GM06990 (cell line): ENCODE data around the gene MICAL2.

Experiments
- DNase-seq: peaks from one replicate; pipeline ENCODE4 v3.0.0-alpha.2; 2011; ENCODE audit not compliant: insufficient read length; ENCODE audit errors: extremely low read depth
- H3K27me3 ChIP-seq: replicated peaks from 2 replicates; pipeline ENCODE4 v1.6.0; 2011; ENCODE audit warnings: low read length; ENCODE audit not compliant: control insufficient read depth, insufficient read depth
- H3K36me3 ChIP-seq: 2 replicates; pipeline ENCODE4 v1.5.1; 2011; ENCODE audit warnings: low read length; ENCODE audit not compliant: control insufficient read depth, insufficient read depth
- H3K4me3 ChIP-seq: replicated peaks from 2 replicates; pipeline ENCODE4 v1.5.1; 2011; ENCODE audit warnings: low read depth, mild to moderate bottlenecking, control low read depth, low read length
- TF ChIP-seq, protein P1 (sequence below): IDR thresholded peaks from 2 replicates; pipeline ENCODE4 v1.5.1; 2011; ENCODE audit warnings: low read length, control low read depth, mild to moderate bottlenecking, inconsistent platforms; ENCODE audit not compliant: insufficient read depth, poor library complexity, severe bottlenecking

Gene MICAL2

DNA sequence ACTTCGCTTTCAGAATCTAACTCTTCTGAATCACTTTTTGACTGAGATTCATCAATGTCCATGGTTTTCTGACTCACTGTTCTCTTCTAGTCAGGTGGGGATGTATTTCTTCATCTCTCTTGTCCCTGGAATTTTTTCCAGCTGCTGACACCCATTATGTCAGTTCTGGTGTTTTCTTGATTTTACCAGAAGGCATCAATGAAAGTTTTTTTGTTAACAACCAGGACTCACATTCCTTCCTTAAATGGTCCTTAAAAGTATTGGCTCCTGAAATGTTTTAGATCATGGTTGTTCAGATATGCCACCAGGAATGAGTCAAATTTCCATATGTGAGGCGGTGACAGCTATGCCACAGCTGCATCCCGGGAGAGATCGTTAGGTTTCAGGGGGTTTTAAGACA is 12.9 kb downstream of the MICAL2 start:
- no peak for DNase-seq
- TF ChIP-seq, protein P1, sequence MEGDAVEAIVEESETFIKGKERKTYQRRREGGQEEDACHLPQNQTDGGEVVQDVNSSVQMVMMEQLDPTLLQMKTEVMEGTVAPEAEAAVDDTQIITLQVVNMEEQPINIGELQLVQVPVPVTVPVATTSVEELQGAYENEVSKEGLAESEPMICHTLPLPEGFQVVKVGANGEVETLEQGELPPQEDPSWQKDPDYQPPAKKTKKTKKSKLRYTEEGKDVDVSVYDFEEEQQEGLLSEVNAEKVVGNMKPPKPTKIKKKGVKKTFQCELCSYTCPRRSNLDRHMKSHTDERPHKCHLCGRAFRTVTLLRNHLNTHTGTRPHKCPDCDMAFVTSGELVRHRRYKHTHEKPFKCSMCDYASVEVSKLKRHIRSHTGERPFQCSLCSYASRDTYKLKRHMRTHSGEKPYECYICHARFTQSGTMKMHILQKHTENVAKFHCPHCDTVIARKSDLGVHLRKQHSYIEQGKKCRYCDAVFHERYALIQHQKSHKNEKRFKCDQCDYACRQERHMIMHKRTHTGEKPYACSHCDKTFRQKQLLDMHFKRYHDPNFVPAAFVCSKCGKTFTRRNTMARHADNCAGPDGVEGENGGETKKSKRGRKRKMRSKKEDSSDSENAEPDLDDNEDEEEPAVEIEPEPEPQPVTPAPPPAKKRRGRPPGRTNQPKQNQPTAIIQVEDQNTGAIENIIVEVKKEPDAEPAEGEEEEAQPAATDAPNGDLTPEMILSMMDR: no peak
- H3K27me3 ChIP-seq: no peaks in the 10 kb centered on the region
- no peaks in the 10 kb centered on the region for H3K36me3 ChIP-seq
- no peak overlapping the region for H3K4me3 ChIP-seq

DNA sequence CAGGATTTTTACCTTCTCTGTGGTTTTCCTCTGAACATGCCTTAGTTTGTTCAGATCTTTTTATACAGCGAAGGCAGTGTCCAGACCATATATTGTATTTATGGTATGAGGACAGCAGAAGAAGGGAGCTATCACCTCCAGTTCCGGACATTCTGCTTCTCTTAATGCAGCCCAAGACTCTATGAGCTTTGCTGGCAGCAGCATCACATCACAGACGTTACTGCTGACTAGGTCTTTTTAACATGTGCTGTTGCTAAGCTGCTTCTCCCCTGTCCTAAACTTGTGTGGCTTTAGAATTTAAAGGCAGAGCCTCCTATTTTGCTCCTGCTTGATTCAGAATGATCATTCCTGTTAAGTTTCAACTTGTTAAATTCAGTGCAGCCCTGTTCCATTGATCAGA is 13.4 kb downstream of the MICAL2 start:
- TF ChIP-seq, protein P1: no peak
- H3K36me3 ChIP-seq: no peaks in the 10 kb centered on the region
- DNase-seq: no peak

DNA sequence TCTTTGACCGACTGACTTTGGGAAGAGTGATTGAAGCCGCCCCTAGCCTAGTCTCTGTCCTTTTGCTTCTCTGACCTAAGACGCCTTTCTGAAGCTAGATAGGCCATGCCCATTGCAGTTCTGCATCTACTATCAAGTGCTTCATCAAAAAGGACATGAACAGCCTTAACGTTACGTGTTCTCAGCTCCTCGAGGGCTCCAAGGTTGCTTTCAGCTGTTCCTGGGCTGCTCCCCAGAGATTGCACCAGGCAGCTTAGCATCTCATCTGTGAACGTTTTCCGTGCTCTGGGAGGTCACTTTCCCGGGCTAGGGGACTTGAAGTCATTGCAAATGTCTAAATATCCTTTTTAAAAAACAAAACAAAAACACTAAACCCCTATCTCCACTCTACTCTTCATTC is 13.9 kb downstream of the MICAL2 start:
- H3K27me3 ChIP-seq: no peaks in the 10 kb centered on the region
- TF ChIP-seq, protein P1: no peak
- DNase-seq: no peak
- no peak overlapping the region for H3K4me3 ChIP-seq
- H3K36me3 ChIP-seq: no peaks in the 10 kb centered on the region

More for the DNA sequence above, 13.4 kb downstream of the MICAL2 start:
- no peaks in the 10 kb centered on the region for H3K27me3 ChIP-seq
- no peak overlapping the region for H3K4me3 ChIP-seq

DNA sequence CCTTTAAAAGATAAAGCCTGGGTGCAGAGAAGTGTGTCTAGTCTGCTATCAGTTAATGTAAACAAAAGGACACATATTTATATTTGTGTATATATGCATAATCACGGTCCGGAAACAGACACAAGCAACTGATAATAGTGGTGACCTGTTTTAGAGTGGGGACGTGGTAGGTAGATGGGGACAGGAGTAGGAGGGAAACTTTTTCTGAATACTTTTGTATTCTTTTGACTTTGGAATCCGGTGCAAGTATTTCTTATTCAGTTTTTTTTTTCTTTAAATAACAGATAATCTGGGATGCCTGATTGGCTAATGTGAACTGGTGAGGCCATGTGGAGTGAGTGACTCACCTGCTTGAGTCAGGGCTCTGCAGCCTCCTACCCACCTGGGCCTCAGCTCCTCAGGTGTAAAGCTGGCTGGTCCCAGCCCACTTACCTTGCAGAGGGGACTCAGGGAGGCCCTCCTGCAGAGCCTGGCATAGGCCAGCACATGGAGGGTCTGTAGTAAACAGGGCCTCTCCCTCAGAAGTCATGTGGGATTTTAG is 15.3 kb downstream of the MICAL2 start:
- DNase-seq: no peak
- no peak overlapping the region for H3K4me3 ChIP-seq
- TF ChIP-seq, protein P1: no peak
- no peaks in the 10 kb centered on the region for H3K36me3 ChIP-seq
- no peaks in the 10 kb centered on the region for H3K27me3 ChIP-seq

DNA sequence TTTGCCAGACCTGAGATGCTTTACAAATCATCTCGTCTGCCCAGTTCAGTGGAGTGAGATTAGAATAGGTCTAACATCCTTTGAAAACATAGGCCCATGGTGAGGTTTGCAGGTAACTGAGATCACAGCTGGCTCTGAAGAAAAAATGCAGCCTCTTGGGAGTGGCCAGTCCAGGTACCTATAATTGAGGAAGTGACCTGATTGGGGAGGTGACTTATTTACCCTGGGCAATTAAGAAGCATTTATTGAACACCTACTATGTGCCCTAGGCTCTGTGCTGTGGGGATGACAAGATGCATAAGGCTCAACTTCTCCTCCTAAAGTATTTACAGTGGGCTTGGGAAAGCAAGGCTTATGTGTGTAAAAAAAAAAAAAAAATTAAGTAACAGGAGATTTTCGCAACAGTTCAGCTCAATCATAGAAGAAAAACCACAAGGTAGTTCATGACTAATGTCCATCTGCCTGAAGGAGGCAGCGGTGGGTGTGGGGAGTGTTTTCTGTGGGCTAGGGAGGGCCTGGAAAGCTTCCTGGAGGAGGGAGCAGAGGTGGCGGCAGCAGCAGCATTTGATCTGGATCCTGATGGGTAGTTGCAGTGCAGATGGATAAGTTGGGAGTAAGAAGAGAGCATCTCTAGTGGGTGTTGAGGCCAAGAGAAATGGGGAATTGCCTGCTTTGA is 16.1 kb downstream of the MICAL2 start:
- Histone ChIP-seq H3K36me3 (no peaks in the 10 kb centered on the region), H3K27me3 (no peaks in the 10 kb centered on the region), H3K4me3 (no peak overlapping the region)
- TF ChIP-seq, protein P1: no peak
- no peak for DNase-seq
